KOPT-K1 (cell line): Measurements from ENCODE around the gene MTRF1.
"Not testable (repeated sequence)": the region's sequence is repeated elsewhere in the genome, so short reads cannot be mapped to it uniquely, and the experiment has no call there.

ENCODE experiments used
- H3K27ac ChIP-seq: fragments of 200-600 bp; sonication (generic); 2 replicates; pipeline ENCODE4 v1.5.1; 2016; ENCODE audit warnings: antibody characterized with exemption, mild to moderate bottlenecking, low read depth, low read length; ENCODE audit not compliant: poor library complexity, severe bottlenecking
- H3K36me3 ChIP-seq: fragments of 200-600 bp; sonication (generic); 2 replicates; pipeline ENCODE4 v1.5.1; 2017; ENCODE audit warnings: antibody characterized with exemption, mild to moderate bottlenecking, low read length, moderate library complexity; ENCODE audit not compliant: insufficient read depth
- H3K9me3 ChIP-seq: fragments of 200-600 bp; sonication (generic); 2 replicates; pipeline ENCODE4 v1.5.1; 2017; ENCODE audit warnings: antibody characterized with exemption, low read length, mild to moderate bottlenecking; ENCODE audit not compliant: insufficient read depth, poor library complexity, severe bottlenecking

MTRF1 gene

DNA sequence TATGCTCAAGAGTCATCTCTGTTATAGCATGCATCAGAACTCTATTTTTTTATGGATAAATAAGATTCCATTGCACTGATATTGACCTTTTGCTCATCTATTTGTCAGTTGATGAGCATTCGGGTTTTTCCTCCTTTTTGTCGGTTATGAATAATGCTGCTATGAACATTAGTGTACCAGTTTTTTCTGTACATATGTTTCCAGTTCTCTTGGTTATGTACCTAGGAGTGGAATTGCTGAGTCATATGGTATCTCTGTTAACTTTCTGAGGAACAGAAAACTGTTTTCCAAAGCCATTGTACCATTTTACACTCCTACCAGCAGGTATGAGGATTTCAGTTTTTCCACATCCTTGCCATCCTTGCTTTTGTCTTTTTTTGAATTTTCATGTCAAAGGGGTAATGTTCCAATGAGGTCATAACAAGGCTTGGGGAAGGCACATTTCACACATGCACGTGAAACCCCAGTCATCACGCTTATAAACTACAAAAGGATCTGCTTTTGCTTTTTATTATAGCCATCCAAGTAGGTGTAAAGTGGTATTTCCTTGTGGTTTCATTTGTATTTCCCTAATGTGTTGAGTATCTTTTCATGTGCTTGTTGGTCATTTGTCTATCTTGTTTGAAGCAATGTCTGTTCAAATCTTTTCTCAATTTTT, 83.7 kb downstream of the MTRF1 start:
- no peaks in the 10 kb centered on the region for H3K36me3 ChIP-seq
- peaks cover 20% of the 10 kb centered on the region for H3K9me3 ChIP-seq
- H3K27ac ChIP-seq = no peak overlapping the region

DNA sequence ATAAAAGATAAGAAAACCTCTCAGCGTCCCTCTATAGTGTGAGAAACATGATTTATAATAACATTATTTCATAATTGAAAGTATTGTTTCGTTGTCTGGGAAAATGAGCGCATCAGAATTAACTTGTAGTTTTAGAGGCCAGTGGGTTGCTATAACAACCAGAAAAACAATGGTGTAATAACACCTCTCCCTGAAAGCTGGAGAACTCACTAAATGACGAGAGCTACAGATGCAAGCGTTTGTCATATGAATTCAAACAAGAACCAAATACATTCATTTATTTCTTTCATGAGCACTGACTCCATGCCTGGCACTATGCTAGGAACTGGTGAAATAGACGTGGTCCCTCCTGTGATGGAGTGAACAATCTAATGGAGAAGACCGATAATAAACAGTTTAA, 85.3 kb downstream of the MTRF1 start:
- H3K27ac ChIP-seq = no peak overlapping the region
- H3K9me3 ChIP-seq = peaks cover 24% of the 10 kb centered on the region
- no peaks in the 10 kb centered on the region for H3K36me3 ChIP-seq

DNA sequence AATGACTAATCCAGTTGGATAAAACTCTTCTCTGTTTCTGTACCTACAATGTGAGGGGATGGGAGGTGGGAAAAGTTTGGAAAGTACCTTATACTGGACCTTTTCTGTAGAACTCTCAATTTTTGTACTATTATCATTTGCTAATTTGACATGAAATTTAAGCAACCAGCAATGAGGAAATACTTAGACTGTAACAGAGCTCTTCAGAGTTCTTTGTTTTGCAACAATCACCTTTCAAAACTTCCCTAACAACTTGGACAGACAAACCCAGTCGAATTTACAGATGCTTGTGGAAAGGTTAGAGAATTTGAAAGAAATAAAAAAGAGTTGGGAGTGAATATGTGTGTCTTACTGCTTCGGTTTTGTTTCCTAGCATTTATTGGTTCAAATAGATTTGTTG, 85.8 kb downstream of the MTRF1 start:
- H3K27ac ChIP-seq = no peak overlapping the region
- H3K9me3 ChIP-seq = peaks cover 24% of the 10 kb centered on the region
- no peaks in the 10 kb centered on the region for H3K36me3 ChIP-seq

DNA sequence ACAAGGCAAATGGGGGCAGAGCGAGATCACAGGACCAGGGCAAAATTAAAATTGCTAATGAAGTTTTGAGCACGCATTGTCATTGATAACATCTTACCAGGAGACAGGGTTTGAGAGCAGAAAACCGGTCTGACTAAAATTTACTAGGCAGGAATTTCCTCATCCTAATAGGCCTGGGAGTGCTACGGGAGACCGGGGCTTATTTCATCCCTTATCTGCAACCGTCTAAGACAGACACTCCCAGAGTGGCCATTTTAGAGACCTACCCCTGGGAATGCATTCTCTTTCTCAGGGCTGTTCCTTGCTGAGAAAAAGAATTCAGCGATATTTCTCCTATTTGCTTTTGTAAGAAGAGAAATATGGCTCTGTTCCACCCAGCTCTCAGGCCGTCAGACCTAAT, 87.8 kb downstream of the MTRF1 start:
- peaks cover 24% of the 10 kb centered on the region for H3K9me3 ChIP-seq
- H3K36me3 ChIP-seq, H3K27ac ChIP-seq: not testable (repeated sequence)
